Middle frontal gyrus (tissue), 1 donor: ENCODE measurements around the gene DPEP3.

ENCODE experiments used
- DNase-seq: peaks from one replicate; pipeline ENCODE4 v3.0.0-alpha.2; 2015; ENCODE audit warnings: low spot score; ENCODE audit errors: extremely low spot score

The DPEP3 gene

GRCh38 chr16:67931712-67932461 lies 48.4 kb downstream of the DPEP3 start, which contains the start of gene CTRL:
TSS of gene CTRL (minus strand) at chr16:67931862. CDS start at chr16:67931852, 10 bp downstream.
- no peak for DNase-seq

GRCh38 chr16:67930678-67931211 lies 49.6 kb downstream of the DPEP3 start:
- no peak for DNase-seq

DNA sequence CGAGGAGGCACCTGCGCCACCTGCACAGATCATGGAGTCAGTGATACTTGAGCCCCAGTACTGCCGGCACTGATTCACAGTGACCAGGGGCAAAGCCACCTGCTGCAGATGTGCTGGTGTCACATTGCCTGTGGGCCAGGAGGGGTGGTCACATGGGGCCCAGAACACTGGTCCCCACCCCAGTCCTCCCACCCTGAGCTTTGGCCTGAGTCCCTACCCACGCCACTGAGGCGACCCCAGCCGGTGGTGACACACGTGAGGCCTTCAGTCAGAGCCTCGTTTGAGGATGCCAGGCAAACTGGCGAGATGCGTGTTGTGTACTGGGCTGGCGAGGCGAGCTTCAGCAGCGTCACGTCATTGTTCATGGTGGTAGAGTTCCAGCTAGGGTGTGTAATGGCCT lies 50.1 kb downstream of the DPEP3 start:
- DNase-seq: no peak

DNA sequence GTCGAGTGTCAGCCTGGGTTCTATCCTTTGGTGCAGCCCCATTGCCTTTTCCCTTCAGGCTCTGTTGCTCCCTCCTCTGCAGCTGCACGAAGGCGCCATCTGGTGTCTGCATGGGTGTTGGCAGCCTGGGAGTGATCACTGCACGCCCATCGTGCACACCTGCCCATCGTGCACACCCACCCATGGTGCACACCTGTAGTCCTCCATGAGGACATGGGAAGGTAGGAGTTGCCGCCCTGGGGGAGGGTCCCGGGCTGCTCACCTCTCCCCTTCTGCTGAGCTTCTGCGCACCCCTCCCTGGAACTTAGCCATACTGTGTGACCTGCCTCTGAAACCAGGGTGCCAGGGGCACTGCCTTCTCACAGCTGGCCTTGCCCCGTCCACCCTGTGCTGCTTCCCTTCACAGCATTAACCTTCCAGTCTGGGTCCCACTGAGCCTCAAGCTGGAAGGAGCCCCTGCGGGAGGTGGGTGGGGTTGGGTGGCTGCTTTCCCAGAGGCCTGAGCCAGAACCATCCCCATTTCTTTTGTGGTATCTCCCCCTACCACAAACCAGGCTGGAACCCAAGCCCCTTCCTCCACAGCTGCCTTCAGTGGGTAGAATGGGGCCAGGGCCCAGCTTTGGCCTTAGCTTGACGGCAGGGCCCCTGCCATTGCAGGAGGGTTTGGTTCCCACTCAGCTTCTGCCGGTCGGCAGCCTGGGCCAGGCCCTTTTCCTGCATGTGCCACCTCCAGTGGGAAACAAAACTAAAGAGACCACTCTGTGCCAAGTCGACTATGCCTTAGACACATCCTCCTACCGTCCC lies 51.5 kb downstream of the DPEP3 start:
- peak; percentile 75 for DNase-seq

DNA sequence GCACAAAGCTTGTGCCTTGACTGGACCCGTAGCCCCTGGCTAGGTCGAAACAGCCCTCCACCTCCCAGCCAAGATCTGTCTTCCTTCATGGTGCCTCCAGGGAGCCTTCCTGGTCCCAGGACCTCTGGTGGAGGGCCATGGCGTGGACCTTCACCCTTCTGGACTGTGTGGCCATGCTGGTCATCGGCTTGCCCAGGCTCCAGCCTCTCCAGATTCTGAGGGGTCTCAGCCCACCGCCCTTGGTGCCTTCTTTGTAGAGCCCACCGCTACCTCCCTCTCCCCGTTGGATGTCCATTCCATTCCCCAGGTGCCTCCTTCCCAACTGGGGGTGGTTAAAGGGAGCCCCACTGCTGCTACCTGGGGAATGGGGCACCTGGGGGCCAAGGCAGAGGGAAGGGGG lies 52.2 kb downstream of the DPEP3 start:
- DNase-seq: no peak

DNA sequence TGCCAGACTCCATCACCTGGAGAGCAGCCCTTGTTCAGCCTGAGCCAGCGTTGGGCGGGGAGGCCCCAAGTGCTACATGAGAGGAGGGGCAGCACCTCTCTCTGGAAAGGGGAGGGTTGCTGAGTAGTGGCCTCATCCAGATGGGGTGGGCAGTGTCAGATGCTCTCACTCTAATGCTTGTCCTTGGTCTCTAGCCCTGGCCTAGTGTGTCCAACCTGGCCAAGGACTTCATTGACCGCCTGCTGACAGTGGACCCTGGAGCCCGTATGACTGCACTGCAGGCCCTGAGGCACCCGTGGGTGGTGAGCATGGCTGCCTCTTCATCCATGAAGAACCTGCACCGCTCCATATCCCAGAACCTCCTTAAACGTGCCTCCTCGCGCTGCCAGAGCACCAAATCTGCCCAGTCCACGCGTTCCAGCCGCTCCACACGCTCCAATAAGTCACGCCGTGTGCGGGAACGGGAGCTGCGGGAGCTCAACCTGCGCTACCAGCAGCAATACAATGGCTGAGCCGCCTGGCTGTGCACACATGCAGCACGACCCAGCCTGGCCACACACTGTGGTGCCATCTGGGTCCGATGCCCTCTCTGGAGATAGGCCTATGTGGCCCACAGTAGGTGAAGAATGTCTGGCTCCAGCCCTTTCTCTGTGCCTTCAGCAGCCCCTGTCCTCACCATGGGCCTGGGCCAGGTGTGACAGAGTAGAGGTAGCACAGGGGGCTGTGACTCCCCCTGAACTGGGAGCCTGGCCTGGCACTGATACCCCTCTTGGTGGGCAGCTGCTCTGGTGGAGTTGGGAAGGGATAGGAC lies 53.0 kb downstream of the DPEP3 start:
- no peak for DNase-seq

DNA sequence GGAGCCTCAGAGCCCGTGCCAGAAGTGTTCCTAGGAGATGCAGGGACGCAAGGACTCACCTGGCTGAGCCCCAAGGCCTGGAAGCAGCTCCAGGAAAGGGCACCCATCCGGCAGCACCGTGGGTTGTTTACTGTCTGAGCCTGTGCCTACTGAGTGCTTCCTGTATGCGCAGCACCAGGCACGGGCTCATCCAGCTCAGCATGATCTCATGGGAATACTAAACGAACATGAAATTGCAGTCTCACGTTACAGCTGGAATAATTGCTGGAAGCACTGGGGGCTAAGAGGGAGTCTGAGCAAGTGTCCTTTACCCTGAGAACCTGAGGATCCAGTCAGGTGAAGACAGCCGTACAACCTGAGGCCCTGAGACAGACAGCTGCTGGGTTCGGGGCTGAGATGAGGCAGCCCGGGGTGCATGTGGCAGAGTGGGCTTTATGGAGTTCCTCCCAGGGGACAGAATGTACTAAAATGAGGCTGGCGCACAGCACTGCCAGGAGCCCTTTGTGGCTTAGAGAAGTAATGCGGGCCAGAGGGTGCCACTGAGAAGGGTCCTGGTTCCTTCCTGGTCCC lies 54.0 kb downstream of the DPEP3 start:
- no peak for DNase-seq
